Measurements from ENCODE around the gene WDR5.

The WDR5 gene

GRCh38 chr9:134132208-134132870 lies 3.5 kb upstream of the WDR5 start:
- no peak for DNase-seq (ENCODE audit: low read depth in 2 of 2)

GRCh38 chr9:134134949-134135342 lies 936 bp upstream of the WDR5 start:
- no peak for DNase-seq (ENCODE audit: low read depth in 2 of 2)

- DNase-seq (ENCODE audit: low read depth in 2 of 2): no peak
These were observed 475 bp downstream of the WDR5 start for GRCh38 chr9:134136118-134136995.

GRCh38 chr9:134136996-134137299 lies 1.1 kb downstream of the WDR5 start:
- DNase-seq (ENCODE audit: low read depth in 2 of 2): no peak

- DNase-seq (ENCODE audit: low read depth in 2 of 2): no peak
These were observed 2.4 kb downstream of the WDR5 start for GRCh38 chr9:134138292-134138691.

GRCh38 chr9:134139081-134139480 lies 3.2 kb downstream of the WDR5 start:
- DNase-seq (ENCODE audit: low read depth in 2 of 2): no peak

- DNase-seq (ENCODE audit: low read depth in 2 of 2): no peak
These were observed 6.0 kb downstream of the WDR5 start for GRCh38 chr9:134141906-134142305.

- DNase-seq (ENCODE audit: low read depth in 2 of 2): no peak
These were observed 8.9 kb downstream of the WDR5 start for GRCh38 chr9:134144801-134145200.

GRCh38 chr9:134145262-134145661 lies 9.4 kb downstream of the WDR5 start:
- no peak for DNase-seq (ENCODE audit: low read depth in 2 of 2)

- DNase-seq (ENCODE audit: low read depth in 2 of 2): no peak
These were observed 11.1 kb downstream of the WDR5 start for GRCh38 chr9:134146774-134147493.

- no peak for DNase-seq (ENCODE audit: low read depth in 2 of 2)
These were observed 13.5 kb downstream of the WDR5 start for GRCh38 chr9:134149380-134149779.

- no peak for DNase-seq (ENCODE audit: low read depth in 2 of 2)
These were observed 14.8 kb downstream of the WDR5 start for GRCh38 chr9:134150557-134151214.

GRCh38 chr9:134152022-134152448 lies 16.2 kb downstream of the WDR5 start:
- DNase-seq (ENCODE audit: low read depth in 2 of 2): no peak

GRCh38 chr9:134152488-134152887 lies 16.6 kb downstream of the WDR5 start:
- no peak for DNase-seq (ENCODE audit: low read depth in 2 of 2)

- no peak for DNase-seq (ENCODE audit: low read depth in 2 of 2)
These were observed 17.6 kb downstream of the WDR5 start for GRCh38 chr9:134153450-134153849.

- no peak for DNase-seq (ENCODE audit: low read depth in 2 of 2)
These were observed 18.4 kb downstream of the WDR5 start for GRCh38 chr9:134154262-134154701.

GRCh38 chr9:134155812-134156377 lies 20.0 kb downstream of the WDR5 start:
- DNase-seq (ENCODE audit: low read depth in 2 of 2): no peak

- DNase-seq (ENCODE audit: low read depth in 2 of 2): no peak
These were observed 20.9 kb downstream of the WDR5 start for GRCh38 chr9:134156564-134157377.

- no peak for DNase-seq (ENCODE audit: low read depth in 2 of 2)
These were observed 21.6 kb downstream of the WDR5 start for GRCh38 chr9:134157378-134157885.

- DNase-seq (ENCODE audit: low read depth in 2 of 2): no peak
These were observed 22.4 kb downstream of the WDR5 start for GRCh38 chr9:134158242-134158641.

Data from stimulated activated CD4-positive, alpha-beta T cell treated with anti-CD3 and anti-CD28 coated beads, Interleukin-4, amount 100 ng/mL, for 48 hours (primary cell).